ENCODE results near the gene SLC30A7.

The SLC30A7 gene

GRCh38 chr1:100894603-100895539, 1.0 kb upstream of the SLC30A7 start, which contains the start of gene EXTL2:
Gene EXTL2, minus strand, starts transcription at chr1:100894842. Its CDS starts 6,085 bp downstream, at chr1:100888757.
- TF ChIP-seq ZBTB7A (IDR thresholded peaks at IDR 0.05; ENCODE audit: low read depth), result no peak
- TF ChIP-seq TCF12 (IDR thresholded peaks at IDR 0.05; ENCODE audit: low read depth), result no peak
- peak; percentile 87 for TF ChIP-seq USF1 (IDR thresholded peaks at IDR 0.05)
- no peak; the same call in 1 of the 2 replicates for TF ChIP-seq EP300 (IDR thresholded peaks at IDR 0.05; ENCODE audit: borderline replicate concordance)
- peak; percentile 41 for TF ChIP-seq NFIC (IDR thresholded peaks at IDR 0.05)
- TF ChIP-seq CREB1 (IDR thresholded peaks at IDR 0.05; ENCODE audit: low read depth), result peak; percentile 54
- TF ChIP-seq FOXM1 (IDR thresholded peaks at IDR 0.05; ENCODE audit: borderline replicate concordance, low read depth), result no peak
- no peak; the same call in 1 of the 2 replicates for TF ChIP-seq MAX (IDR thresholded peaks at IDR 0.05)
- TF ChIP-seq EGR1 (IDR thresholded peaks at IDR 0.05), result 0 out of 2 replicates have a peak, but pooled peaks have one; percentile 9
- TF ChIP-seq, protein P1, sequence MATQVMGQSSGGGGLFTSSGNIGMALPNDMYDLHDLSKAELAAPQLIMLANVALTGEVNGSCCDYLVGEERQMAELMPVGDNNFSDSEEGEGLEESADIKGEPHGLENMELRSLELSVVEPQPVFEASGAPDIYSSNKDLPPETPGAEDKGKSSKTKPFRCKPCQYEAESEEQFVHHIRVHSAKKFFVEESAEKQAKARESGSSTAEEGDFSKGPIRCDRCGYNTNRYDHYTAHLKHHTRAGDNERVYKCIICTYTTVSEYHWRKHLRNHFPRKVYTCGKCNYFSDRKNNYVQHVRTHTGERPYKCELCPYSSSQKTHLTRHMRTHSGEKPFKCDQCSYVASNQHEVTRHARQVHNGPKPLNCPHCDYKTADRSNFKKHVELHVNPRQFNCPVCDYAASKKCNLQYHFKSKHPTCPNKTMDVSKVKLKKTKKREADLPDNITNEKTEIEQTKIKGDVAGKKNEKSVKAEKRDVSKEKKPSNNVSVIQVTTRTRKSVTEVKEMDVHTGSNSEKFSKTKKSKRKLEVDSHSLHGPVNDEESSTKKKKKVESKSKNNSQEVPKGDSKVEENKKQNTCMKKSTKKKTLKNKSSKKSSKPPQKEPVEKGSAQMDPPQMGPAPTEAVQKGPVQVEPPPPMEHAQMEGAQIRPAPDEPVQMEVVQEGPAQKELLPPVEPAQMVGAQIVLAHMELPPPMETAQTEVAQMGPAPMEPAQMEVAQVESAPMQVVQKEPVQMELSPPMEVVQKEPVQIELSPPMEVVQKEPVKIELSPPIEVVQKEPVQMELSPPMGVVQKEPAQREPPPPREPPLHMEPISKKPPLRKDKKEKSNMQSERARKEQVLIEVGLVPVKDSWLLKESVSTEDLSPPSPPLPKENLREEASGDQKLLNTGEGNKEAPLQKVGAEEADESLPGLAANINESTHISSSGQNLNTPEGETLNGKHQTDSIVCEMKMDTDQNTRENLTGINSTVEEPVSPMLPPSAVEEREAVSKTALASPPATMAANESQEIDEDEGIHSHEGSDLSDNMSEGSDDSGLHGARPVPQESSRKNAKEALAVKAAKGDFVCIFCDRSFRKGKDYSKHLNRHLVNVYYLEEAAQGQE (IDR thresholded peaks at IDR 0.05; ENCODE audit: low read depth), result no peak
- TF ChIP-seq CEBPB (IDR thresholded peaks at IDR 0.05), result no peak
- TF ChIP-seq RAD21 (IDR thresholded peaks at IDR 0.05; ENCODE audit: low read depth), result no peak
- no peak for TF ChIP-seq TEAD4 (IDR thresholded peaks at IDR 0.05)
- peak; percentile 70 for TF ChIP-seq YY1 (IDR thresholded peaks at IDR 0.05; ENCODE audit: low read depth)
- TF ChIP-seq TAF1 (IDR thresholded peaks at IDR 0.05; ENCODE audit: low read depth), result peak; percentile 76

DNA sequence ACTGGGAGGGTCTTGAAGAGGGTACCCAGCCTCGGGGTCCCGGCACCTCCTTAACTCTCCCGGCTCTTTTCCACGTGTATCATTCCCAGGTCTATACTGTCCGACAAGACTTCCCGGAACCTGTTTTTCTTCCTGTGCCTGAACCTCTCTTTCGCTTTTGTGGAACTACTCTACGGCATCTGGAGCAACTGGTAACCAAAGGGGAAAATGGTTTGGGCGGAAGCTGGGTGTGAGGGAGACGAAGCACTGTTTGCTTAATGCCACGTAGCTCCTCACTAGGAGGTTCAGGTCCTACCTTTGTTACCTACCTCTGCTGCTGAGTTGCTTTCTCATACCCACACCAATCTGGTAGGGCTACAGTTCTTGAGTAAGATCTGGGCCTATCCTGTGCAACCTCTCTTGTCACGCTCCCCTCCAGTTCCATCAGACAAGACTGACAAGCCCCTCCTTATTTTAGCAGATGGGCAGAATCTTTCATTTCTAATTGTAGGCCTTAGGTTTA, 642 bp downstream of the SLC30A7 start:
- TF ChIP-seq RAD21 (IDR thresholded peaks at IDR 0.05; ENCODE audit: low read depth), result no peak
- TF ChIP-seq EP300 (IDR thresholded peaks at IDR 0.05; ENCODE audit: borderline replicate concordance), result no peak

DNA sequence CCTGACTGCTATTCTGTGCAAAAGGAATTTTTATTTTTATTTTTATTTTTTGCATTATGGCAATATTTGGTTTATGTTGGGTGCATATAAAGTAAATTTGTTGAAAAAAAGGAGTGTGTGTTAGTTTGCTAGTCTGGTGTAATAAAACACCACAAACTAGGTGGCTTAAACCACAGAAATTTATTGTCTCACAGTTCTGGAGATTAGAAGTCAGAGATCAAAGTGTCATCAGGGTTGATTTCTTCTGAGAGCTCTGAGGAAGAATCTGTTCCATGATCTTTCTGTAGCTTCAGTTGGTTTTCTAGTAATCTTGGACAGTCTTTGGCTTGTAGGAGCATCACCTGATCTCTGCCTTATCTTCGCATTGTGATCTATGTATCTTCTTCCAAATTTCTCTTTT, 6.5 kb downstream of the SLC30A7 start:
- TF ChIP-seq EP300 (IDR thresholded peaks at IDR 0.05; ENCODE audit: borderline replicate concordance), result no peak
- TF ChIP-seq, protein P1 (IDR thresholded peaks at IDR 0.05; ENCODE audit: low read depth), result no peak
- no peak for TF ChIP-seq CREB1 (IDR thresholded peaks at IDR 0.05; ENCODE audit: low read depth)
- no peak for TF ChIP-seq CEBPB (IDR thresholded peaks at IDR 0.05)
- TF ChIP-seq TEAD4 (IDR thresholded peaks at IDR 0.05), result no peak
- no peak for TF ChIP-seq TAF1 (IDR thresholded peaks at IDR 0.05; ENCODE audit: low read depth)
- TF ChIP-seq MAX (IDR thresholded peaks at IDR 0.05), result no peak
- no peak for TF ChIP-seq YY1 (IDR thresholded peaks at IDR 0.05; ENCODE audit: low read depth)
- TF ChIP-seq RAD21 (IDR thresholded peaks at IDR 0.05; ENCODE audit: low read depth), result no peak
- no peak for TF ChIP-seq FOXM1 (IDR thresholded peaks at IDR 0.05; ENCODE audit: borderline replicate concordance, low read depth)
- no peak for TF ChIP-seq EGR1 (IDR thresholded peaks at IDR 0.05)
- TF ChIP-seq NFIC (IDR thresholded peaks at IDR 0.05), result no peak
- TF ChIP-seq ZBTB7A (IDR thresholded peaks at IDR 0.05; ENCODE audit: low read depth), result no peak
- no peak for TF ChIP-seq USF1 (IDR thresholded peaks at IDR 0.05)
- no peak for TF ChIP-seq TCF12 (IDR thresholded peaks at IDR 0.05; ENCODE audit: low read depth)

DNA sequence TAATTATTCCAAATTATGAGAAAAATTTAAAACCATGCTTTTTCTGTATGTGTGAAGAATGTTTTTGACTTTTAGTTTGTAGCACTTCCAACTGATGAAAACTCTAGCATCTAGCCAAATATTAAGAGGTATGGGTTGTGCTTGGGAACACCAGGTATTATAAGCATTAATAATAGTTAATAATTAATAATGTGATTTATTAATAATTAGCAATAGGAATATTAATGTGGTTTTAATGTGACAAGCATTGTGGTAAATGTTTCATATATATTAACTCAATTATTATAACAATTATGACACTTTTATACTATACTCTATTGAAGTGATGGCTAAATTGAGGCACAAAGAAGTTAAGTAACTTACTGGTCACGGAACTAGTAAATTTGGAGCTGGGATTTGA, 7.9 kb downstream of the SLC30A7 start:
- no peak for TF ChIP-seq NFIC (IDR thresholded peaks at IDR 0.05)
- TF ChIP-seq MAX (IDR thresholded peaks at IDR 0.05), result no peak
- TF ChIP-seq EP300 (IDR thresholded peaks at IDR 0.05; ENCODE audit: borderline replicate concordance), result no peak
- TF ChIP-seq CREB1 (IDR thresholded peaks at IDR 0.05; ENCODE audit: low read depth), result no peak
- no peak for TF ChIP-seq YY1 (IDR thresholded peaks at IDR 0.05; ENCODE audit: low read depth)
- no peak for TF ChIP-seq CEBPB (IDR thresholded peaks at IDR 0.05)
- TF ChIP-seq ZBTB7A (IDR thresholded peaks at IDR 0.05; ENCODE audit: low read depth), result no peak
- TF ChIP-seq TCF12 (IDR thresholded peaks at IDR 0.05; ENCODE audit: low read depth), result no peak

DNA sequence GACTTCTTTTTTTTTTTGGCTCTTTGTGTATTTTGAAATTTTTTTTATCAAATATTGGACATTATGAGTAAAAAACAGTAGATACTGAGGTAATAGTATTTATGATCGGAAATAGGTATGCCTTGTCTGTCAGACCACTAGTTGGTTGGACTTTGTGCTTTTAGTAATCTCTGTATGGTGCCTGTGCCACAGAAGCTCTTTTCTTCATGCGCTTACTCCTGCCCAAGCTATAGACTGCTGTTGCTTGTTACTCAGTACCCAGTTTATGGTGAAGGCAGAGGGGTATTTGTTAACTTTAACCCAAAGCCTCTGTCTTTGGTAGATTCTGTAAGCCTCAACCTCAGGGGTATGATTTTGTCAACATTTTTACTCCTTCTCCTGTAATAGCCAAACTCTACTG, 8.6 kb downstream of the SLC30A7 start:
- TF ChIP-seq FOXM1 (IDR thresholded peaks at IDR 0.05; ENCODE audit: borderline replicate concordance, low read depth) (no peak), NFIC (IDR thresholded peaks at IDR 0.05) (no peak), CEBPB (IDR thresholded peaks at IDR 0.05) (no peak), MAX (IDR thresholded peaks at IDR 0.05) (no peak), TAF1 (IDR thresholded peaks at IDR 0.05; ENCODE audit: low read depth) (no peak), RAD21 (IDR thresholded peaks at IDR 0.05; ENCODE audit: low read depth) (no peak), ZBTB7A (IDR thresholded peaks at IDR 0.05; ENCODE audit: low read depth) (no peak), EGR1 (IDR thresholded peaks at IDR 0.05) (no peak), EP300 (IDR thresholded peaks at IDR 0.05; ENCODE audit: borderline replicate concordance) (no peak)
- TF ChIP-seq, protein P1 (IDR thresholded peaks at IDR 0.05; ENCODE audit: low read depth), result no peak

Data from Ishikawa (cell line).